HEK293 (cell line): ENCODE measurements around the gene NEAT1.

Experiments used
- CTCF ChIA-PET: fragments of 350-600 bp; formaldehyde crosslinking; extraction: SDS; loops from one replicate; lab custom pipeline; 2021; ENCODE audit warnings: antibody characterized with exemption; lab: Yijun Ruan, JAX
- POLR2A ChIA-PET: fragments of 300-600 bp; formaldehyde crosslinking; extraction: SDS; loops from one replicate; lab custom pipeline; 2020; ENCODE audit warnings: antibody characterized with exemption, inconsistent platforms; lab: Yijun Ruan, JAX
- H3K27ac ChIP-seq: fragments of 200-500 bp; sonication (Bioruptor generic); 2 replicates; pipeline ENCODE4 v1.5.1; 2014; ENCODE audit warnings: low read depth, low read length, control low read depth, inconsistent platforms; ENCODE audit errors: extremely low read depth
- H3K36me3 ChIP-seq, 2 experiments: fragments of 200-500 bp in 1 of 2; sonication (Bioruptor generic) in 1 of 2; 1 replicate in 1 of 2; 2 replicates in 1 of 2; pipeline ENCODE4 v1.5.1; 2014 to 2017; ENCODE audit warnings: inconsistent platforms in 2 of 2, low read length in 2 of 2; ENCODE audit not compliant: control insufficient read depth in 2 of 2, insufficient read depth in 1 of 2
- H3K4me1 ChIP-seq: fragments of 200-500 bp; sonication (Bioruptor generic); 2 replicates; pipeline ENCODE4 v1.5.1; 2014; ENCODE audit warnings: mild to moderate bottlenecking, low read length, inconsistent platforms; ENCODE audit not compliant: control insufficient read depth, insufficient read depth
- H3K4me3 ChIP-seq: 2 replicates; pipeline ENCODE4 v1.5.1; 2011; ENCODE audit warnings: low read depth, mild to moderate bottlenecking, control low read depth, low read length, moderate library complexity
- H3K9me3 ChIP-seq: fragments of 200-500 bp; sonication (Bioruptor generic); 2 replicates; pipeline ENCODE4 v1.5.1; 2014; ENCODE audit warnings: low read depth, low read length, inconsistent platforms; ENCODE audit not compliant: control insufficient read depth, insufficient read depth
- ATF2 ChIP-seq: fragments of 450-650 bp; formaldehyde crosslinking; IDR thresholded peaks from 2 replicates; pipeline ENCODE4 v1.5.1; 2016; ENCODE audit warnings: missing biosample characterization, missing genetic modification characterization, low read depth
- KLF1 ChIP-seq: fragments of 450-650 bp; formaldehyde crosslinking; IDR thresholded peaks from 2 replicates; pipeline ENCODE4 v1.5.1; 2016; ENCODE audit warnings: missing biosample characterization, missing genetic modification characterization
- KLF17 ChIP-seq: fragments of 450-650 bp; formaldehyde crosslinking; IDR thresholded peaks from 2 replicates; pipeline ENCODE4 v1.5.1; 2016; ENCODE audit warnings: missing biosample characterization, missing genetic modification characterization
- MYNN ChIP-seq: fragments of 450-650 bp; formaldehyde crosslinking; IDR thresholded peaks from 2 replicates; pipeline ENCODE4 v1.5.1; 2016; ENCODE audit warnings: missing biosample characterization, missing genetic modification characterization, borderline replicate concordance
- MZF1 ChIP-seq: fragments of 450-650 bp; formaldehyde crosslinking; IDR thresholded peaks from 2 replicates; pipeline ENCODE4 v1.5.1; 2017; ENCODE audit warnings: missing biosample characterization, missing genetic modification characterization, borderline replicate concordance
- OSR2 ChIP-seq: fragments of 450-650 bp; formaldehyde crosslinking; IDR thresholded peaks from 2 replicates; pipeline ENCODE4 v1.5.1; 2016; ENCODE audit warnings: missing biosample characterization, missing genetic modification characterization
- PRDM4 ChIP-seq: fragments of 450-650 bp; formaldehyde crosslinking; IDR thresholded peaks from 2 replicates; pipeline ENCODE4 v1.5.1; 2017; ENCODE audit warnings: missing biosample characterization, missing genetic modification characterization
- SCRT1 ChIP-seq: fragments of 450-650 bp; formaldehyde crosslinking; IDR thresholded peaks from 2 replicates; pipeline ENCODE4 v1.5.1; 2016; ENCODE audit warnings: missing biosample characterization, missing genetic modification characterization, borderline replicate concordance
- SCRT2 ChIP-seq: fragments of 450-650 bp; formaldehyde crosslinking; IDR thresholded peaks from 2 replicates; pipeline ENCODE4 v1.5.1; 2016; ENCODE audit warnings: missing biosample characterization, missing genetic modification characterization
- YY2 ChIP-seq: fragments of 450-650 bp; formaldehyde crosslinking; IDR thresholded peaks from 2 replicates; pipeline ENCODE4 v1.5.1; 2016; ENCODE audit warnings: missing biosample characterization, missing genetic modification characterization
- ZBTB20 ChIP-seq: fragments of 450-650 bp; formaldehyde crosslinking; IDR thresholded peaks from 2 replicates; pipeline ENCODE4 v1.5.1; 2016; ENCODE audit warnings: missing biosample characterization, missing genetic modification characterization
- ZBTB44 ChIP-seq: fragments of 450-650 bp; IDR thresholded peaks from 2 replicates; pipeline ENCODE4 v1.5.1; 2018; ENCODE audit warnings: missing biosample characterization, mild to moderate bottlenecking, missing genetic modification characterization
- ZFP37 ChIP-seq: fragments of 450-650 bp; formaldehyde crosslinking; IDR thresholded peaks from 2 replicates; pipeline ENCODE4 v1.5.1; 2016; ENCODE audit warnings: missing biosample characterization, missing genetic modification characterization
- ZNF140 ChIP-seq: fragments of 450-650 bp; formaldehyde crosslinking; IDR thresholded peaks from 2 replicates; pipeline ENCODE4 v1.5.1; 2016; ENCODE audit warnings: missing biosample characterization, missing genetic modification characterization
- ZNF2 ChIP-seq: fragments of 450-650 bp; formaldehyde crosslinking; IDR thresholded peaks from 2 replicates; pipeline ENCODE4 v1.5.1; 2016; ENCODE audit warnings: missing biosample characterization, missing genetic modification characterization
- ZNF211 ChIP-seq: fragments of 450-650 bp; formaldehyde crosslinking; IDR thresholded peaks from 2 replicates; pipeline ENCODE4 v1.5.1; 2016; ENCODE audit warnings: low read depth, missing biosample characterization, missing genetic modification characterization
- ZNF302 ChIP-seq: fragments of 450-650 bp; formaldehyde crosslinking; IDR thresholded peaks from 2 replicates; pipeline ENCODE4 v1.5.1; 2016; ENCODE audit warnings: missing biosample characterization, missing genetic modification characterization, low read depth
- ZNF350 ChIP-seq: fragments of 450-650 bp; formaldehyde crosslinking; IDR thresholded peaks from 2 replicates; pipeline ENCODE4 v1.5.0; 2017; ENCODE audit warnings: missing biosample characterization, mild to moderate bottlenecking, missing genetic modification characterization
- ZNF366 ChIP-seq: fragments of 450-650 bp; formaldehyde crosslinking; conservative IDR thresholded peaks from 2 replicates; pipeline ENCODE4 v1.5.1; 2016; ENCODE audit warnings: missing biosample characterization, missing genetic modification characterization
- ZNF404 ChIP-seq: fragments of 450-650 bp; formaldehyde crosslinking; IDR thresholded peaks from 2 replicates; pipeline ENCODE4 v1.5.1; 2017; ENCODE audit warnings: missing biosample characterization, missing genetic modification characterization
- ZNF433 ChIP-seq: fragments of 450-650 bp; formaldehyde crosslinking; IDR thresholded peaks from 2 replicates; pipeline ENCODE4 v1.5.1; 2016; ENCODE audit warnings: missing biosample characterization, missing genetic modification characterization, low read depth
- ZNF529 ChIP-seq: fragments of 450-650 bp; formaldehyde crosslinking; IDR thresholded peaks from 2 replicates; pipeline ENCODE4 v1.5.1; 2017; ENCODE audit warnings: missing genetic modification characterization, missing biosample characterization; ENCODE audit not compliant: insufficient replicate concordance
- ZNF548 ChIP-seq: fragments of 450-650 bp; formaldehyde crosslinking; IDR thresholded peaks from 2 replicates; pipeline ENCODE4 v1.5.1; 2016; ENCODE audit warnings: missing biosample characterization, missing genetic modification characterization
- ZNF596 ChIP-seq: fragments of 450-650 bp; IDR thresholded peaks from 2 replicates; pipeline ENCODE4 v1.5.0; 2018; ENCODE audit warnings: missing biosample characterization, mild to moderate bottlenecking, missing genetic modification characterization, moderate library complexity
- ZNF610 ChIP-seq: fragments of 450-650 bp; formaldehyde crosslinking; IDR thresholded peaks from 2 replicates; pipeline ENCODE4 v1.5.1; 2016; ENCODE audit warnings: missing biosample characterization, missing genetic modification characterization, borderline replicate concordance
- ZNF645 ChIP-seq: fragments of 450-650 bp; formaldehyde crosslinking; IDR thresholded peaks from 2 replicates; pipeline ENCODE4; 2016; ENCODE audit warnings: missing biosample characterization, missing genetic modification characterization
- ZNF658 ChIP-seq: fragments of 450-650 bp; formaldehyde crosslinking; IDR thresholded peaks from 2 replicates; pipeline ENCODE4; 2016; ENCODE audit warnings: missing biosample characterization, missing genetic modification characterization
- ZNF664 ChIP-seq: fragments of 450-650 bp; formaldehyde crosslinking; IDR thresholded peaks from 2 replicates; pipeline ENCODE4 v1.5.1; 2016; ENCODE audit warnings: missing biosample characterization, missing genetic modification characterization
- ZNF707 ChIP-seq: fragments of 450-650 bp; formaldehyde crosslinking; IDR thresholded peaks from 2 replicates; pipeline ENCODE4 v1.5.1; 2016; ENCODE audit warnings: missing biosample characterization, missing genetic modification characterization
- ZNF747 ChIP-seq: fragments of 450-650 bp; formaldehyde crosslinking; IDR thresholded peaks from 2 replicates; pipeline ENCODE4 v1.5.1; 2016; ENCODE audit warnings: missing biosample characterization, missing genetic modification characterization
- ZNF785 ChIP-seq: fragments of 450-650 bp; formaldehyde crosslinking; IDR thresholded peaks from 2 replicates; pipeline ENCODE4 v1.5.1; 2016; ENCODE audit warnings: missing biosample characterization, missing genetic modification characterization

Gene NEAT1

GRCh38 chr11:65404210-65404609, 18.4 kb upstream of the NEAT1 start:
- TF ChIP-seq MZF1, result no peak
- TF ChIP-seq SCRT2 (tag by site-specific recombination), result peak; percentile 79
- TF ChIP-seq ZNF747 (tag by site-specific recombination), result no peak
- TF ChIP-seq OSR2 (tag by site-specific recombination), result no peak
- TF ChIP-seq ZNF366 (tag by site-specific recombination), result no peak
- no peak for TF ChIP-seq ZNF433 (tag by site-specific recombination)
- no peak for TF ChIP-seq ZBTB20 (tag by site-specific recombination)
- no peak for TF ChIP-seq ZNF707 (tag by site-specific recombination)
- TF ChIP-seq ZNF302 (tag by site-specific recombination), result no peak
- no peak for TF ChIP-seq ATF2
- no peak for TF ChIP-seq ZNF596 (tag by site-specific recombination)
- no peak for TF ChIP-seq ZNF140
- no peak for TF ChIP-seq PRDM4 (tag by site-specific recombination)
- TF ChIP-seq ZNF2 (tag by site-specific recombination), result no peak
- no peak for TF ChIP-seq ZNF658 (tag by site-specific recombination)
- no peak for TF ChIP-seq ZBTB44 (tag by site-specific recombination)
- no peak for TF ChIP-seq ZNF785 (tag by site-specific recombination)
- no peak for TF ChIP-seq MYNN
- TF ChIP-seq ZFP37, result no peak
- TF ChIP-seq ZNF350 (tag by site-specific recombination), result no peak
- 0 out of 2 replicates have a peak, but pooled peaks have one; percentile 40 for TF ChIP-seq SCRT1 (tag by site-specific recombination)
- TF ChIP-seq ZNF404 (tag by site-specific recombination), result no peak
- TF ChIP-seq ZNF664 (tag by site-specific recombination), result no peak
- no peak for TF ChIP-seq ZNF529 (tag by site-specific recombination)
- no peak for TF ChIP-seq ZNF548 (tag by site-specific recombination)
- no peak for TF ChIP-seq ZNF211
- no peak for TF ChIP-seq ZNF610 (tag by site-specific recombination)
- 0 out of 2 replicates have a peak, but pooled peaks have one; percentile 22 for TF ChIP-seq KLF17 (tag by site-specific recombination)
- no peak for TF ChIP-seq ZNF645 (tag by site-specific recombination)
- no peak for TF ChIP-seq YY2 (tag by site-specific recombination)
- peak; percentile 87 for TF ChIP-seq KLF1 (tag by site-specific recombination)
- ChIA-PET CTCF (interaction anchor here (0.6 to 2.5 kb wide), 2 partner anchors 12 to 252 kb away, joined by 4 to 10 read pairs; no protein-coding TSS in a partner anchor), POLR2A (interaction anchor here (0.8 kb wide), 1 partner anchor 18 kb away, joined by 3 read pairs; the partner anchor contains the start of gene NEAT1)
- Histone ChIP-seq H3K4me3 (no peak overlapping the region), H3K9me3 (no peaks in the 10 kb centered on the region), H3K4me1 (no peaks in the 10 kb centered on the region), H3K27ac (no peak overlapping the region), H3K36me3 (peaks cover 5 to 51% of the 10 kb centered on the region in 2 experiments; a peak in 2 of 3 replicates)
